ENCODE measurements around the gene MYCBPAP.

Gene MYCBPAP

GRCh38 chr17:50491505-50491904 is 16.7 kb upstream of the MYCBPAP start:
- H3K4me1 ChIP-seq (ENCODE audit: control insufficient read depth, low read depth, low read length), result no peaks in the 10 kb centered on the region
- no peak overlapping the region for H3K4me2 ChIP-seq (ENCODE audit: low read length)
- no peak overlapping the region for H3K56ac ChIP-seq (ENCODE audit: low read length)
- no peak overlapping the region for H3K18ac ChIP-seq (ENCODE audit: low read length)
- no peak overlapping the region for H2BK120ac ChIP-seq (ENCODE audit: low read depth, low read length)
- no CpG with 5 or more reads among the region's 1 CpG for WGBS (ENCODE audit: extremely low coverage, insufficient coverage, low lambda C conversion rate)
- H3K4me3 ChIP-seq (ENCODE audit: low read length), result no peak overlapping the region
- H3K27ac ChIP-seq (ENCODE audit: low read depth, low read length), result no peak overlapping the region
- DNase-seq, result no peak
- no peak overlapping the region for H3K9ac ChIP-seq (ENCODE audit: low read length)
- no peaks in the 10 kb centered on the region for H3K27me3 ChIP-seq (ENCODE audit: insufficient read depth, low read length, poor library complexity)
- no peak overlapping the region for H4K8ac ChIP-seq (ENCODE audit: low read depth, low read length)
- H3K4ac ChIP-seq (ENCODE audit: low read depth, low read length), result no peak overlapping the region
- no peaks in the 10 kb centered on the region for H3K79me2 ChIP-seq (ENCODE audit: control insufficient read depth, insufficient read depth, low read length)
- no peak overlapping the region for H2BK15ac ChIP-seq (replicated peaks; ENCODE audit: low read depth)
- no peak overlapping the region for H2BK5ac ChIP-seq (ENCODE audit: low read length)
- H4K5ac ChIP-seq (ENCODE audit: low read length), result no peak overlapping the region
- H3K79me1 ChIP-seq (ENCODE audit: low read length), result no peaks in the 10 kb centered on the region
- no peak overlapping the region for H3K23ac ChIP-seq (ENCODE audit: low read length)
- H2AK5ac ChIP-seq (ENCODE audit: low read length), result no peak overlapping the region
- no peaks in the 10 kb centered on the region for H3K36me3 ChIP-seq (ENCODE audit: control insufficient read depth, insufficient read depth, low read length)

- H3K79me2 ChIP-seq (ENCODE audit: control insufficient read depth, insufficient read depth, low read length), result no peaks in the 10 kb centered on the region
- H3K36me3 ChIP-seq (ENCODE audit: control insufficient read depth, insufficient read depth, low read length), result no peaks in the 10 kb centered on the region
- H3K79me1 ChIP-seq (ENCODE audit: low read length), result no peaks in the 10 kb centered on the region
- no peak overlapping the region for H2BK15ac ChIP-seq (replicated peaks; ENCODE audit: low read depth)
- H3K23ac ChIP-seq (ENCODE audit: low read length), result no peak overlapping the region
- WGBS (ENCODE audit: extremely low coverage, insufficient coverage, low lambda C conversion rate), result no CpG with 5 or more reads among the region's 8 CpGs
- H3K56ac ChIP-seq (ENCODE audit: low read length), result no peak overlapping the region
- no peak for DNase-seq
- no peaks in the 10 kb centered on the region for H3K27me3 ChIP-seq (ENCODE audit: insufficient read depth, low read length, poor library complexity)
- no peak overlapping the region for H2BK5ac ChIP-seq (ENCODE audit: low read length)
- H3K27ac ChIP-seq (ENCODE audit: low read depth, low read length), result no peak overlapping the region
- no peaks in the 10 kb centered on the region for H3K4me1 ChIP-seq (ENCODE audit: control insufficient read depth, low read depth, low read length)
- H3K9ac ChIP-seq (ENCODE audit: low read length), result no peak overlapping the region
- no peak overlapping the region for H2BK120ac ChIP-seq (ENCODE audit: low read depth, low read length)
- H4K5ac ChIP-seq (ENCODE audit: low read length), result no peak overlapping the region
- H3K4ac ChIP-seq (ENCODE audit: low read depth, low read length), result no peak overlapping the region
- no peak overlapping the region for H4K8ac ChIP-seq (ENCODE audit: low read depth, low read length)
- H2AK5ac ChIP-seq (ENCODE audit: low read length), result no peak overlapping the region
- H3K4me2 ChIP-seq (ENCODE audit: low read length), result no peak overlapping the region
- no peak overlapping the region for H3K4me3 ChIP-seq (ENCODE audit: low read length)
- no peak overlapping the region for H3K18ac ChIP-seq (ENCODE audit: low read length)
These were observed 16.0 kb upstream of the MYCBPAP start for GRCh38 chr17:50492214-50492613.

GRCh38 chr17:50493744-50494143 is 14.5 kb upstream of the MYCBPAP start:
- Histone ChIP-seq H3K4me3 (ENCODE audit: low read length) (no peak overlapping the region), H2BK120ac (ENCODE audit: low read depth, low read length) (no peak overlapping the region), H3K79me1 (ENCODE audit: low read length) (no peaks in the 10 kb centered on the region), H3K9ac (ENCODE audit: low read length) (no peak overlapping the region), H3K4me2 (ENCODE audit: low read length) (no peak overlapping the region), H3K23ac (ENCODE audit: low read length) (no peak overlapping the region), H4K5ac (ENCODE audit: low read length) (no peak overlapping the region), H3K27me3 (ENCODE audit: insufficient read depth, low read length, poor library complexity) (no peaks in the 10 kb centered on the region), H2BK5ac (ENCODE audit: low read length) (no peak overlapping the region), H3K27ac (ENCODE audit: low read depth, low read length) (no peak overlapping the region), H3K79me2 (ENCODE audit: control insufficient read depth, insufficient read depth, low read length) (no peaks in the 10 kb centered on the region), H2BK15ac (replicated peaks; ENCODE audit: low read depth) (no peak overlapping the region), H3K4me1 (ENCODE audit: control insufficient read depth, low read depth, low read length) (no peaks in the 10 kb centered on the region), H3K18ac (ENCODE audit: low read length) (no peak overlapping the region), H3K36me3 (ENCODE audit: control insufficient read depth, insufficient read depth, low read length) (no peaks in the 10 kb centered on the region), H3K56ac (ENCODE audit: low read length) (no peak overlapping the region), H4K8ac (ENCODE audit: low read depth, low read length) (no peak overlapping the region), H2AK5ac (ENCODE audit: low read length) (no peak overlapping the region), H3K4ac (ENCODE audit: low read depth, low read length) (no peak overlapping the region)
- no CpG with 5 or more reads among the region's 3 CpGs for WGBS (ENCODE audit: extremely low coverage, insufficient coverage, low lambda C conversion rate)
- DNase-seq, result no peak

- no peaks in the 10 kb centered on the region for H3K79me1 ChIP-seq (ENCODE audit: low read length)
- no peak overlapping the region for H2BK15ac ChIP-seq (replicated peaks; ENCODE audit: low read depth)
- no peak overlapping the region for H2BK120ac ChIP-seq (ENCODE audit: low read depth, low read length)
- H3K9ac ChIP-seq (ENCODE audit: low read length), result no peak overlapping the region
- H4K5ac ChIP-seq (ENCODE audit: low read length), result no peak overlapping the region
- H3K4me2 ChIP-seq (ENCODE audit: low read length), result no peak overlapping the region
- H3K23ac ChIP-seq (ENCODE audit: low read length), result no peak overlapping the region
- DNase-seq, result no peak
- H3K56ac ChIP-seq (ENCODE audit: low read length), result no peak overlapping the region
- H2AK5ac ChIP-seq (ENCODE audit: low read length), result no peak overlapping the region
- no peak overlapping the region for H3K27ac ChIP-seq (ENCODE audit: low read depth, low read length)
- H3K36me3 ChIP-seq (ENCODE audit: control insufficient read depth, insufficient read depth, low read length), result no peaks in the 10 kb centered on the region
- no CpG with 5 or more reads among the region's 8 CpGs for WGBS (ENCODE audit: extremely low coverage, insufficient coverage, low lambda C conversion rate)
- H2BK5ac ChIP-seq (ENCODE audit: low read length), result no peak overlapping the region
- no peak overlapping the region for H4K8ac ChIP-seq (ENCODE audit: low read depth, low read length)
- no peak overlapping the region for H3K4ac ChIP-seq (ENCODE audit: low read depth, low read length)
- H3K4me3 ChIP-seq (ENCODE audit: low read length), result no peak overlapping the region
- no peak overlapping the region for H3K18ac ChIP-seq (ENCODE audit: low read length)
- H3K4me1 ChIP-seq (ENCODE audit: control insufficient read depth, low read depth, low read length), result no peaks in the 10 kb centered on the region
- H3K79me2 ChIP-seq (ENCODE audit: control insufficient read depth, insufficient read depth, low read length), result no peaks in the 10 kb centered on the region
- H3K27me3 ChIP-seq (ENCODE audit: insufficient read depth, low read length, poor library complexity), result no peaks in the 10 kb centered on the region
These were observed 12.9 kb upstream of the MYCBPAP start for GRCh38 chr17:50495217-50495823.

- H3K23ac ChIP-seq (ENCODE audit: low read length), result no peak overlapping the region
- H3K27ac ChIP-seq (ENCODE audit: low read depth, low read length), result no peak overlapping the region
- H3K4me3 ChIP-seq (ENCODE audit: low read length), result no peak overlapping the region
- no peak overlapping the region for H4K8ac ChIP-seq (ENCODE audit: low read depth, low read length)
- DNase-seq, result no peak
- no peaks in the 10 kb centered on the region for H3K4me1 ChIP-seq (ENCODE audit: control insufficient read depth, low read depth, low read length)
- WGBS (ENCODE audit: extremely low coverage, insufficient coverage, low lambda C conversion rate), result no CpG with 5 or more reads among the region's 8 CpGs
- no peak overlapping the region for H2BK15ac ChIP-seq (replicated peaks; ENCODE audit: low read depth)
- H3K27me3 ChIP-seq (ENCODE audit: insufficient read depth, low read length, poor library complexity), result no peaks in the 10 kb centered on the region
- H3K79me1 ChIP-seq (ENCODE audit: low read length), result no peaks in the 10 kb centered on the region
- no peak overlapping the region for H3K56ac ChIP-seq (ENCODE audit: low read length)
- H3K9ac ChIP-seq (ENCODE audit: low read length), result no peak overlapping the region
- no peaks in the 10 kb centered on the region for H3K36me3 ChIP-seq (ENCODE audit: control insufficient read depth, insufficient read depth, low read length)
- H3K4me2 ChIP-seq (ENCODE audit: low read length), result no peak overlapping the region
- H2BK5ac ChIP-seq (ENCODE audit: low read length), result no peak overlapping the region
- no peak overlapping the region for H3K4ac ChIP-seq (ENCODE audit: low read depth, low read length)
- no peaks in the 10 kb centered on the region for H3K79me2 ChIP-seq (ENCODE audit: control insufficient read depth, insufficient read depth, low read length)
- H3K18ac ChIP-seq (ENCODE audit: low read length), result no peak overlapping the region
- H4K5ac ChIP-seq (ENCODE audit: low read length), result no peak overlapping the region
- no peak overlapping the region for H2AK5ac ChIP-seq (ENCODE audit: low read length)
- H2BK120ac ChIP-seq (ENCODE audit: low read depth, low read length), result no peak overlapping the region
These were observed 12.3 kb upstream of the MYCBPAP start for GRCh38 chr17:50495918-50496317.
